HepG2 (cell line): Measurements from ENCODE around the gene NOTCH4. TPM values are rescaled to one million over a fixed set of nuclear protein-coding genes. Genes with fewer than 3 reads are reported as not detected.
A peak's percentile ranks its signal among the peaks of the same experiment; 100 is the strongest.

ENCODE experiments used
- ATF7 ChIP-seq, 2 experiments: fragments of 450-650 bp in 1 of 2; sonication (generic) in 1 of 2; formaldehyde crosslinking in 1 of 2; IDR thresholded peaks; 2 replicates each; pipeline versions ENCODE4 v1.4.0 to v1.6.1; 2016 to 2020; ENCODE audit warnings: antibody characterized with exemption in 1 of 2, mild to moderate bottlenecking in 1 of 2, missing genetic modification reagents in 1 of 2
- BCL6 ChIP-seq: IDR thresholded peaks from 2 replicates; pipeline ENCODE4 v1.6.1; 2016; ENCODE audit warnings: missing genetic modification reagents, missing compliant biosample characterization
- FOXJ3 ChIP-seq: sonication (generic); formaldehyde crosslinking; IDR thresholded peaks from 2 replicates; pipeline ENCODE4 v1.4.0; 2020; ENCODE audit warnings: missing genetic modification reagents, mild to moderate bottlenecking, borderline replicate concordance
- MAZ ChIP-seq, 2 experiments: sonication (generic) in 1 of 2; formaldehyde crosslinking in 1 of 2; IDR thresholded peaks; 2 replicates each; pipeline versions ENCODE4 v1.5.0 to v1.6.1; 2012 to 2020; ENCODE audit warnings: low read depth in 2 of 2, mild to moderate bottlenecking in 2 of 2, borderline replicate concordance in 1 of 2, improper control_type of control experiment in 1 of 2, low read length in 1 of 2, missing genetic modification reagents in 1 of 2, moderate library complexity in 1 of 2
- NFYC ChIP-seq: IDR thresholded peaks from 2 replicates; pipeline ENCODE4 v1.6.1; 2016; ENCODE audit warnings: missing genetic modification reagents, missing compliant biosample characterization
- PTBP1 ChIP-seq: fragments of 200-400 bp; formaldehyde crosslinking; IDR thresholded peaks from 2 replicates; pipeline ENCODE4 v1.6.1; 2018; ENCODE audit warnings: low read length, low read depth; ENCODE audit not compliant: poor library complexity, severe bottlenecking
- XBP1 ChIP-seq: sonication (generic); formaldehyde crosslinking; IDR thresholded peaks from 2 replicates; pipeline ENCODE4 v1.5.0; 2020; ENCODE audit warnings: missing genetic modification reagents
- ZNF354B ChIP-seq: sonication (generic); formaldehyde crosslinking; IDR thresholded peaks from 2 replicates; pipeline ENCODE4 v1.8.0; 2022; ENCODE audit warnings: mild to moderate bottlenecking, missing genetic modification reagents
- ZNF496 ChIP-seq: sonication (generic); formaldehyde crosslinking; IDR thresholded peaks from 2 replicates; pipeline ENCODE4 v1.8.1; 2023; ENCODE audit warnings: mild to moderate bottlenecking, moderate library complexity, missing genetic modification reagents; ENCODE audit not compliant: insufficient replicate concordance
- ZNF501 ChIP-seq: sonication (generic); formaldehyde crosslinking; IDR thresholded peaks from 2 replicates; pipeline ENCODE4 v1.5.1; 2020; ENCODE audit warnings: mild to moderate bottlenecking, moderate library complexity, missing genetic modification reagents
- ZNF562 ChIP-seq: sonication (generic); formaldehyde crosslinking; IDR thresholded peaks from 2 replicates; pipeline ENCODE4 v1.8.0; 2022; ENCODE audit warnings: missing genetic modification reagents, borderline replicate concordance
- ZNF570 ChIP-seq: sonication (generic); formaldehyde crosslinking; IDR thresholded peaks from 2 replicates; pipeline ENCODE4 v1.4.0; 2020; ENCODE audit warnings: mild to moderate bottlenecking, missing genetic modification reagents, borderline replicate concordance
- ZNF75D ChIP-seq: sonication (generic); formaldehyde crosslinking; IDR thresholded peaks from 2 replicates; pipeline ENCODE4 v1.8.1; 2023; ENCODE audit warnings: missing genetic modification reagents, mild to moderate bottlenecking, borderline replicate concordance
- polyA plus RNA-seq, 8 experiments: library from polyadenylated mRNA; depleted of rRNA in 3 of 8; stranded (reverse) in 7 of 8; unstranded in 1 of 8; fragments of >200 nt; fragmentation: Illumina TruSeq in 4 of 8; extraction: Trizol in 4 of 8; gene quantifications; 2 replicates each; pipeline versions ENCODE4 v1.2.1 to v1.2.3, GENCODE V29; 2011 to 2016; ENCODE audit warnings: low read depth in 4 of 8, missing spikeins in 1 of 8, mixed read lengths in 1 of 8; ENCODE audit not compliant: insufficient read depth in 1 of 8
- total RNA-seq, 5 experiments: library from RNA; depleted of rRNA; stranded (reverse); fragments of >200 nt; fragmentation: Illumina TruSeq; extraction: Trizol; gene quantifications; 2 replicates each; pipeline ENCODE4 v1.2.3, GENCODE V29; 2016; ENCODE audit warnings: low read depth in 1 of 5
- TF ChIP-seq, protein P1 (sequence below): sonication (generic); formaldehyde crosslinking; IDR thresholded peaks from 2 replicates; pipeline ENCODE4 v1.8.0; 2022; ENCODE audit warnings: mild to moderate bottlenecking, missing genetic modification reagents
- TF ChIP-seq, protein P2 (sequence below): sonication (generic); formaldehyde crosslinking; IDR thresholded peaks from 2 replicates; pipeline ENCODE4 v1.4.0; 2020; ENCODE audit warnings: mild to moderate bottlenecking, missing genetic modification reagents
- TF ChIP-seq, protein P3 (sequence below): sonication (generic); formaldehyde crosslinking; IDR thresholded peaks from 2 replicates; pipeline ENCODE4 v1.4.0; 2020; ENCODE audit warnings: mild to moderate bottlenecking, missing genetic modification reagents
- TF ChIP-seq, protein P4 (sequence below): IDR thresholded peaks from 2 replicates; pipeline ENCODE4 v1.6.1; 2016

Gene NOTCH4
- total and polyA plus RNA-seq, 2 of the 13 experiments (the other 11 are each of a cell fraction or from before 2014, with no cell fraction given): 0.51 to 0.83 TPM

DNA sequence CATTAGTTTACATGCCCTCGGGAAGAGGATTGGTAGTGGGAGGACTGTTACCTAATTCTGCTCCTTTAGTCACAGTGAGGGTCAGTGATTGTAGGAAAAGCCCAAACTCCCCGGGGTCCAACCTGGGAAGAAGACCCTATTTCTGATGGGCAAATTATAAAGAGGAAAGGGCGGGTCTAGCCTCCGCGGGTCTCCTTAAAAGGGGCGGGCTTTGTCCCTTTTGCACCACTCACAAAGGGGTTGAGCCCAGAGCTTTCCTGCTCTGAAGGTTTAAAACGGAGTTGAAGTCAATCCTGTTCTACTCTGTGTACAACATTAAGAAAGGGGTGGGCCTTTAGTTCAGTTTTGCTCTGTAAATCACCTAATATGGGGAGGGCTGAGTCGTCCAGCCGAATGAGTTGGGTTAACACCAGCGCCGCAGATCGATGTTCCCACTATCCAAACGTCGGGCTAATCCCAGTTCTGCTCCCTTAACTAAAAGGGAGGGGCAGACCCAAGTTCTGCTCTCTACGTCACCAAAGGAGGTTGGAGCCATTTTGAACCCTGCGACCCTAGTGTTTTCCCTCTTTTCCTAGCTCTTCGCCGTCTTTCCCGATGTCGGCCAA lies 46.6 kb downstream of the NOTCH4 start (continued):
- no peak for TF ChIP-seq ZNF496 (CRISPR knock-in tag)
- TF ChIP-seq FOXJ3 (CRISPR knock-in tag): no peak
- TF ChIP-seq BCL6 (CRISPR knock-in tag): no peak
- TF ChIP-seq NFYC (CRISPR knock-in tag): no peak
- TF ChIP-seq, protein P1, sequence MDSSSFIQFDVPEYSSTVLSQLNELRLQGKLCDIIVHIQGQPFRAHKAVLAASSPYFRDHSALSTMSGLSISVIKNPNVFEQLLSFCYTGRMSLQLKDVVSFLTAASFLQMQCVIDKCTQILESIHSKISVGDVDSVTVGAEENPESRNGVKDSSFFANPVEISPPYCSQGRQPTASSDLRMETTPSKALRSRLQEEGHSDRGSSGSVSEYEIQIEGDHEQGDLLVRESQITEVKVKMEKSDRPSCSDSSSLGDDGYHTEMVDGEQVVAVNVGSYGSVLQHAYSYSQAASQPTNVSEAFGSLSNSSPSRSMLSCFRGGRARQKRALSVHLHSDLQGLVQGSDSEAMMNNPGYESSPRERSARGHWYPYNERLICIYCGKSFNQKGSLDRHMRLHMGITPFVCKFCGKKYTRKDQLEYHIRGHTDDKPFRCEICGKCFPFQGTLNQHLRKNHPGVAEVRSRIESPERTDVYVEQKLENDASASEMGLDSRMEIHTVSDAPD (CRISPR knock-in tag): no peak
- TF ChIP-seq ZNF354B (CRISPR knock-in tag): no peak
- no peak for TF ChIP-seq ZNF562
- TF ChIP-seq MAZ (IDR thresholded peaks at IDR 0.05; ENCODE audit: borderline replicate concordance, low read depth, low read length): no peak
- peak; percentile 85; the same call in 1 of the 2 replicates for TF ChIP-seq MAZ (CRISPR knock-in tag; IDR thresholded peaks at IDR 0.05; ENCODE audit: low read depth)
- TF ChIP-seq PTBP1: no peak
- TF ChIP-seq, protein P2, sequence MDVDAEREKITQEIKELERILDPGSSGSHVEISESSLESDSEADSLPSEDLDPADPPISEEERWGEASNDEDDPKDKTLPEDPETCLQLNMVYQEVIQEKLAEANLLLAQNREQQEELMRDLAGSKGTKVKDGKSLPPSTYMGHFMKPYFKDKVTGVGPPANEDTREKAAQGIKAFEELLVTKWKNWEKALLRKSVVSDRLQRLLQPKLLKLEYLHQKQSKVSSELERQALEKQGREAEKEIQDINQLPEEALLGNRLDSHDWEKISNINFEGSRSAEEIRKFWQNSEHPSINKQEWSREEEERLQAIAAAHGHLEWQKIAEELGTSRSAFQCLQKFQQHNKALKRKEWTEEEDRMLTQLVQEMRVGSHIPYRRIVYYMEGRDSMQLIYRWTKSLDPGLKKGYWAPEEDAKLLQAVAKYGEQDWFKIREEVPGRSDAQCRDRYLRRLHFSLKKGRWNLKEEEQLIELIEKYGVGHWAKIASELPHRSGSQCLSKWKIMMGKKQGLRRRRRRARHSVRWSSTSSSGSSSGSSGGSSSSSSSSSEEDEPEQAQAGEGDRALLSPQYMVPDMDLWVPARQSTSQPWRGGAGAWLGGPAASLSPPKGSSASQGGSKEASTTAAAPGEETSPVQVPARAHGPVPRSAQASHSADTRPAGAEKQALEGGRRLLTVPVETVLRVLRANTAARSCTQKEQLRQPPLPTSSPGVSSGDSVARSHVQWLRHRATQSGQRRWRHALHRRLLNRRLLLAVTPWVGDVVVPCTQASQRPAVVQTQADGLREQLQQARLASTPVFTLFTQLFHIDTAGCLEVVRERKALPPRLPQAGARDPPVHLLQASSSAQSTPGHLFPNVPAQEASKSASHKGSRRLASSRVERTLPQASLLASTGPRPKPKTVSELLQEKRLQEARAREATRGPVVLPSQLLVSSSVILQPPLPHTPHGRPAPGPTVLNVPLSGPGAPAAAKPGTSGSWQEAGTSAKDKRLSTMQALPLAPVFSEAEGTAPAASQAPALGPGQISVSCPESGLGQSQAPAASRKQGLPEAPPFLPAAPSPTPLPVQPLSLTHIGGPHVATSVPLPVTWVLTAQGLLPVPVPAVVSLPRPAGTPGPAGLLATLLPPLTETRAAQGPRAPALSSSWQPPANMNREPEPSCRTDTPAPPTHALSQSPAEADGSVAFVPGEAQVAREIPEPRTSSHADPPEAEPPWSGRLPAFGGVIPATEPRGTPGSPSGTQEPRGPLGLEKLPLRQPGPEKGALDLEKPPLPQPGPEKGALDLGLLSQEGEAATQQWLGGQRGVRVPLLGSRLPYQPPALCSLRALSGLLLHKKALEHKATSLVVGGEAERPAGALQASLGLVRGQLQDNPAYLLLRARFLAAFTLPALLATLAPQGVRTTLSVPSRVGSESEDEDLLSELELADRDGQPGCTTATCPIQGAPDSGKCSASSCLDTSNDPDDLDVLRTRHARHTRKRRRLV: no peak
- peak; percentile 77; the same call in 1 of the 2 replicates for TF ChIP-seq ZNF501 (CRISPR knock-in tag)
- TF ChIP-seq XBP1: no peak
- TF ChIP-seq ZNF75D (CRISPR knock-in tag): no peak
- TF ChIP-seq, protein P3, sequence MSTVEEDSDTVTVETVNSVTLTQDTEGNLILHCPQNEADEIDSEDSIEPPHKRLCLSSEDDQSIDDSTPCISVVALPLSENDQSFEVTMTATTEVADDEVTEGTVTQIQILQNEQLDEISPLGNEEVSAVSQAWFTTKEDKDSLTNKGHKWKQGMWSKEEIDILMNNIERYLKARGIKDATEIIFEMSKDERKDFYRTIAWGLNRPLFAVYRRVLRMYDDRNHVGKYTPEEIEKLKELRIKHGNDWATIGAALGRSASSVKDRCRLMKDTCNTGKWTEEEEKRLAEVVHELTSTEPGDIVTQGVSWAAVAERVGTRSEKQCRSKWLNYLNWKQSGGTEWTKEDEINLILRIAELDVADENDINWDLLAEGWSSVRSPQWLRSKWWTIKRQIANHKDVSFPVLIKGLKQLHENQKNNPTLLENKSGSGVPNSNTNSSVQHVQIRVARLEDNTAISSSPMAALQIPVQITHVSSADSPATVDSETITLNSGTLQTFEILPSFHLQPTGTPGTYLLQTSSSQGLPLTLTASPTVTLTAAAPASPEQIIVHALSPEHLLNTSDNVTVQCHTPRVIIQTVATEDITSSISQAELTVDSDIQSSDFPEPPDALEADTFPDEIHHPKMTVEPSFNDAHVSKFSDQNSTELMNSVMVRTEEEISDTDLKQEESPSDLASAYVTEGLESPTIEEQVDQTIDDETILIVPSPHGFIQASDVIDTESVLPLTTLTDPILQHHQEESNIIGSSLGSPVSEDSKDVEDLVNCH (CRISPR knock-in tag): no peak; the same call in 1 of the 2 replicates
- TF ChIP-seq ZNF570 (CRISPR knock-in tag): no peak
- no peak for TF ChIP-seq ATF7 (IDR thresholded peaks at IDR 0.05)
- TF ChIP-seq ATF7 (CRISPR knock-in tag; IDR thresholded peaks at IDR 0.05): 0 out of 2 replicates have a peak, but pooled peaks have one; percentile 27
- TF ChIP-seq, protein P4, sequence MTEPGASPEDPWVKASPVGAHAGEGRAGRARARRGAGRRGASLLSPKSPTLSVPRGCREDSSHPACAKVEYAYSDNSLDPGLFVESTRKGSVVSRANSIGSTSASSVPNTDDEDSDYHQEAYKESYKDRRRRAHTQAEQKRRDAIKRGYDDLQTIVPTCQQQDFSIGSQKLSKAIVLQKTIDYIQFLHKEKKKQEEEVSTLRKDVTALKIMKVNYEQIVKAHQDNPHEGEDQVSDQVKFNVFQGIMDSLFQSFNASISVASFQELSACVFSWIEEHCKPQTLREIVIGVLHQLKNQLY: 0 out of 2 replicates have a peak, but pooled peaks have one; percentile 5
